Measurements from ENCODE around the gene RBFOX2.

GRCh38 chr22:36065775-36066544, 37.3 kb upstream of the RBFOX2 start:
- TF ChIP-seq CTCF (IDR thresholded peaks at IDR 0.05; ENCODE audit: low read depth, low read length, missing input control) (peak; percentile 90), RAD21 (IDR thresholded peaks at IDR 0.05) (peak; percentile 86 to 94), HNF4A (conservative IDR thresholded peaks at IDR 0.05) (peak; percentile 21 to 51), EGR1 (IDR thresholded peaks at IDR 0.05; ENCODE audit: low read depth in 2 of 2) (peak in 1 of 2 donors; percentile 26), FOXA2 (IDR thresholded peaks at IDR 0.05) (no peak), TAF1 (conservative IDR thresholded peaks at IDR 0.05) (peak; percentile 64), SP1 (IDR thresholded peaks at IDR 0.05) (peak; percentile 53), FOXA1 (IDR thresholded peaks at IDR 0.05) (peak; percentile 64), JUND (IDR thresholded peaks at IDR 0.05) (no peak)
- TF ChIP-seq, protein P1, sequence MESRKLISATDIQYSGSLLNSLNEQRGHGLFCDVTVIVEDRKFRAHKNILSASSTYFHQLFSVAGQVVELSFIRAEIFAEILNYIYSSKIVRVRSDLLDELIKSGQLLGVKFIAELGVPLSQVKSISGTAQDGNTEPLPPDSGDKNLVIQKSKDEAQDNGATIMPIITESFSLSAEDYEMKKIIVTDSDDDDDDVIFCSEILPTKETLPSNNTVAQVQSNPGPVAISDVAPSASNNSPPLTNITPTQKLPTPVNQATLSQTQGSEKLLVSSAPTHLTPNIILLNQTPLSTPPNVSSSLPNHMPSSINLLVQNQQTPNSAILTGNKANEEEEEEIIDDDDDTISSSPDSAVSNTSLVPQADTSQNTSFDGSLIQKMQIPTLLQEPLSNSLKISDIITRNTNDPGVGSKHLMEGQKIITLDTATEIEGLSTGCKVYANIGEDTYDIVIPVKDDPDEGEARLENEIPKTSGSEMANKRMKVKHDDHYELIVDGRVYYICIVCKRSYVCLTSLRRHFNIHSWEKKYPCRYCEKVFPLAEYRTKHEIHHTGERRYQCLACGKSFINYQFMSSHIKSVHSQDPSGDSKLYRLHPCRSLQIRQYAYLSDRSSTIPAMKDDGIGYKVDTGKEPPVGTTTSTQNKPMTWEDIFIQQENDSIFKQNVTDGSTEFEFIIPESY (IDR thresholded peaks at IDR 0.05) = peak; percentile 32
